HEK293T (cell line): ENCODE data around the gene ZDHHC18.

Experiments used
- ARNT ChIP-seq: fragments of 450-650 bp; IDR thresholded peaks from 2 replicates; pipeline ENCODE4 v1.6.1; 2017; ENCODE audit warnings: mild to moderate bottlenecking
- ELF4 ChIP-seq: fragments of 450-650 bp; IDR thresholded peaks from 2 replicates; pipeline ENCODE4 v1.6.1; 2017; ENCODE audit warnings: antibody characterized with exemption
- FOXA1 ChIP-seq: fragments of 450-650 bp; IDR thresholded peaks from 2 replicates; pipeline ENCODE4 v1.6.1; 2016; ENCODE audit warnings: mild to moderate bottlenecking
- FOXM1 ChIP-seq: fragments of 450-650 bp; IDR thresholded peaks from 2 replicates; pipeline ENCODE4 v1.6.1; 2017; ENCODE audit warnings: mild to moderate bottlenecking, borderline replicate concordance
- HDGF ChIP-seq: fragments of 450-650 bp; IDR thresholded peaks from 2 replicates; pipeline ENCODE4 v1.6.1; 2017; ENCODE audit warnings: antibody characterized with exemption, borderline replicate concordance
- LEF1 ChIP-seq: fragments of 450-650 bp; IDR thresholded peaks from 2 replicates; pipeline ENCODE4 v1.6.1; 2017; ENCODE audit warnings: mild to moderate bottlenecking, borderline replicate concordance
- SP1 ChIP-seq: fragments of 450-650 bp; IDR thresholded peaks from 2 replicates; pipeline ENCODE4 v1.6.1; 2017
- TARDBP ChIP-seq: fragments of 450-650 bp; IDR thresholded peaks from 2 replicates; pipeline ENCODE4 v1.6.1; 2016
- TF ChIP-seq, protein P1 (sequence below): fragments of 450-650 bp; IDR thresholded peaks from 2 replicates; pipeline ENCODE4 v1.6.1; 2016

DNA sequence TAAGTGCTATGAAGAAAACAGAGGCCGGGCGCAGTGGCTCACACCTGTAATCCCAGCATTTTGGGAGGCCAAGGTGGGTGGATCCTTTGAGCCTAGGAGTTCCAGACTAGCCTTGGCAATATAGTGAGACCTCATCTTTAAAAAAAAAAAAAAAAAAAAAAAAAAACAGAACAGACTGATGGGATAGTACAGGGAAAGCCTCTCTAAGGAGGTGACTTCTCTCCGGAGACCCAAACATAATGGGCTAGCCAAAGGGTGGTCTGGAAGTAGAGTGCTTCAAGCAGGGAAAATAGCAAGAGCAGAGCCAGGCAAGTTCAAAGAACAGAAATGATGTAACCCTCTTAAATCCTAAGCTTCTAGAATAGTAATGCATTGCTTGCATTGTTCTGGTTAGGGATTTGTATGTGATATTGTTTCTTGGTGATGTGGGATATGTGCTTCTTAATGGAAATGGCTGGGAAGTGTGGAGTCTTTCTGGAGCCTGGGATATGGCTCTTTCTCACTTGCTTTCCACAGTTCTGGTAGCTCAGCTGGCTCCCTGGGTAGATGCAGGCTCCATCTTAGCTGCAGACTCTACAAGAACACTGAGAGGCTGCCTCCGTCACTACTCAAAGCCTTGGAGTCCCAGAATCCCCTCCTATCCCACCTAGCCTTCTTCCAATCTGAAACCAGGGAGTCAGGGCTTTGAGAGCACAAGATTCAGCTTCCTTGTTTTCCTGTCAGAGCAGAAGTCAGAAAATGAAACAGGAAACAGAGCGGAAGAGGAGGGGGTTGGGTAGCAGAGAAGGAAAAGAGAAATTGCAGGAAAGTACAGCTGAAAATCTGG is 40.7 kb upstream of the ZDHHC18 start:
- TF ChIP-seq, protein P1, sequence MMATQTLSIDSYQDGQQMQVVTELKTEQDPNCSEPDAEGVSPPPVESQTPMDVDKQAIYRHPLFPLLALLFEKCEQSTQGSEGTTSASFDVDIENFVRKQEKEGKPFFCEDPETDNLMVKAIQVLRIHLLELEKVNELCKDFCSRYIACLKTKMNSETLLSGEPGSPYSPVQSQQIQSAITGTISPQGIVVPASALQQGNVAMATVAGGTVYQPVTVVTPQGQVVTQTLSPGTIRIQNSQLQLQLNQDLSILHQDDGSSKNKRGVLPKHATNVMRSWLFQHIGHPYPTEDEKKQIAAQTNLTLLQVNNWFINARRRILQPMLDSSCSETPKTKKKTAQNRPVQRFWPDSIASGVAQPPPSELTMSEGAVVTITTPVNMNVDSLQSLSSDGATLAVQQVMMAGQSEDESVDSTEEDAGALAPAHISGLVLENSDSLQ: no peak
- TF ChIP-seq ARNT: no peak
- TF ChIP-seq SP1: no peak
- TF ChIP-seq LEF1: no peak
- TF ChIP-seq FOXA1: no peak
- TF ChIP-seq FOXM1: no peak
- TF ChIP-seq HDGF: no peak
- TF ChIP-seq TARDBP: no peak
- TF ChIP-seq ELF4: no peak
